Brain microvascular endothelial cell (primary cell): ENCODE measurements around the gene DUSP6.

ENCODE experiments used
- DNase-seq: peaks from one replicate; pipeline ENCODE4 v3.0.0-alpha.2; 2020
- H3K27ac ChIP-seq: fragments of 250-450 bp; sonication (Bioruptor Pico); 2 replicates; pipeline ENCODE4 v1.5.1; 2020; ENCODE audit warnings: mild to moderate bottlenecking, moderate library complexity
- H3K27me3 ChIP-seq: fragments of 250-450 bp; sonication (Bioruptor Pico); replicated peaks from 2 replicates; pipeline ENCODE4 v1.5.1; 2020; ENCODE audit warnings: mild to moderate bottlenecking
- H3K36me3 ChIP-seq: fragments of 250-450 bp; sonication (Bioruptor Pico); replicated peaks from 2 replicates; pipeline ENCODE4 v1.5.1; 2020; ENCODE audit warnings: mild to moderate bottlenecking
- H3K4me3 ChIP-seq: 2 replicates; pipeline ENCODE4 v1.5.1; 2011; ENCODE audit warnings: low read depth, mild to moderate bottlenecking, control low read depth, low read length, moderate library complexity
- CTCF ChIP-seq: IDR thresholded peaks from 2 replicates; pipeline ENCODE4 v1.5.1; 2011; ENCODE audit warnings: low read depth, mild to moderate bottlenecking, moderate library complexity, low read length, control low read depth, inconsistent platforms; ENCODE audit errors: missing control alignments
- in situ Hi-C: cut with HindIII; loops from 2 replicates; pipeline ENCODE4 v1.10.0; 2017; ENCODE audit warnings: low sequenced_read_pairs, low pct_ligation_motif_present

DUSP6 gene

GRCh38 chr12:89299417-89299816 lies 52.9 kb downstream of the DUSP6 start:
- in situ Hi-C loops = no loop called here
- no peaks in the 10 kb centered on the region for H3K36me3 ChIP-seq
- TF ChIP-seq CTCF = no peak
- no peak overlapping the region for H3K27ac ChIP-seq
- H3K4me3 ChIP-seq = no peak overlapping the region
- no peaks in the 10 kb centered on the region for H3K27me3 ChIP-seq
- no peak for DNase-seq
